CD4-positive, alpha-beta T cell treated with Interleukin-2 at 100 ng/mL for 4 hours (primary cell): ENCODE data around the gene ITGB5.
A peak's percentile ranks its signal among the peaks of the same experiment; 100 is the strongest.
"Not testable (repeated sequence)": the region's sequence is repeated elsewhere in the genome, so short reads cannot be mapped to it uniquely, and the experiment has no call there.

Experiments
- DNase-seq: peaks from one replicate; pipeline ENCODE4 v3.0.0-alpha.2; 2020; ENCODE audit warnings: low spot score

ITGB5 gene

GRCh38 chr3:124834723-124835718 is 52.1 kb downstream of the ITGB5 start:
- DNase-seq, result peak; percentile 48

- no peak for DNase-seq
These were observed 53.3 kb downstream of the ITGB5 start for GRCh38 chr3:124833710-124834332.

DNA sequence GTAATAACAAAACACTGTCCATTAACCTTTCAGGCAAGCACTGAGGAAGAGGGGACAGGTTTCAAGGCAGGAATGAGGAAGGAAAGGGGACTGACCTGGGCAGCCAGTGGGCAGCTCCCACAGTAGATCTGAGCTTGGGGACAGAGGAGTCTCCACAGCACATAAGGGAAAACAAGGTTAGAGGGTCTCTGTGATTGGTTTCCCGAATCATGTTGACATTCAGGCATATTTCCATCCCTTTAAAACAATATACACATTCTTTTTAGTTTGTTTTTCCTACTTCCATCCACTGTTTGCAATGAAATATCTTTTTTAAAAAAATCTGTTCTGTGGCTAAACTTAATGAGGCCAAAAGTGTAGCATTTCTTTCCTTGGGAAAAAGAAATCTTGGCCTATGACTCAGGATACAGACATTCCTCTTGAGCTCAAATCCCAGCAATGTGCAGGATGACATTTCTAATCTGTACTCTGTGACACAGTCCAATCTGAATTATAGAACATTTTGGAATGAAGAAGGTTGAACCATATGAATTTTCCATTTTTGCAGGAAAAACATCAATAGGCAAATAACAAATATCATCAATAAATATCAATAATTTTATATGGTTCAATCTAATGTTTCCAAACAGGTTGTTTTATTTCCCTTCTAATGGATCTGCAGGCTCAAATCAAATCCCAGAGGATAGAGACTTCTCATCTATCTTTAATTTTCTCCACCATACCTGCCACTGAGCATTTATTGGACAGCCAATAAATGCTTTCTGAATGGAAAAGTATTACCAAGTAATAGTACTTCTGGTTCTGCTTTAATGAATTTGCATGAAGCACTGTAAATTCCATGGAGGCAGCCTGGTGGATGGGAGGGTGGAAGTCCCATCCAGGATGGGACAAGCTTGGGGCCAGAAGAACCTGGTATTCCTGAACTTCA is 54.1 kb downstream of the ITGB5 start:
- no peak for DNase-seq

- no peak for DNase-seq
These were observed 55.5 kb downstream of the ITGB5 start for GRCh38 chr3:124831628-124832199.

GRCh38 chr3:124829819-124830554 is 57.2 kb downstream of the ITGB5 start:
- DNase-seq, result no peak

- no peak for DNase-seq
These were observed 57.9 kb downstream of the ITGB5 start for GRCh38 chr3:124829178-124829818.

GRCh38 chr3:124827476-124828206 is 59.5 kb downstream of the ITGB5 start:
- DNase-seq, result not testable (repeated sequence)

DNA sequence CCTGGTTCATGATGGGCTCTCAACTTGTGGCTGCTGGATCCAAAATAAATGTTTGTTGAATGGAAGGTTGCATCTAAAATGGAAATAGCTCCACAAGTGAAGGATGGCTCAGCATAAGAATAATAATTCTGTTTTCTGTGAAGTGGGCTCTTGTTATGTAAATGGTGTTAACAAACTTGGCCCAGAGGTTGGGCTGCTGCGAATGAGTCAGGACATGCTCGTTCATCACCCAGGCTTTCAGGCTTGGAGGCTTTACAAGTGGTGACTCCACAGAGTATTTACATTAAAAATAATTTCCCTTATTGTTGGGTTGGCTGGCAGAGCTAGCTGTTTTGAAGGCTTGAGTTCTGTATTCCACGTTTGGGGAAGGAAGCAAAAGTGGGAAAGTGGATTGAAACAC is 60.5 kb downstream of the ITGB5 start:
- no peak for DNase-seq

DNA sequence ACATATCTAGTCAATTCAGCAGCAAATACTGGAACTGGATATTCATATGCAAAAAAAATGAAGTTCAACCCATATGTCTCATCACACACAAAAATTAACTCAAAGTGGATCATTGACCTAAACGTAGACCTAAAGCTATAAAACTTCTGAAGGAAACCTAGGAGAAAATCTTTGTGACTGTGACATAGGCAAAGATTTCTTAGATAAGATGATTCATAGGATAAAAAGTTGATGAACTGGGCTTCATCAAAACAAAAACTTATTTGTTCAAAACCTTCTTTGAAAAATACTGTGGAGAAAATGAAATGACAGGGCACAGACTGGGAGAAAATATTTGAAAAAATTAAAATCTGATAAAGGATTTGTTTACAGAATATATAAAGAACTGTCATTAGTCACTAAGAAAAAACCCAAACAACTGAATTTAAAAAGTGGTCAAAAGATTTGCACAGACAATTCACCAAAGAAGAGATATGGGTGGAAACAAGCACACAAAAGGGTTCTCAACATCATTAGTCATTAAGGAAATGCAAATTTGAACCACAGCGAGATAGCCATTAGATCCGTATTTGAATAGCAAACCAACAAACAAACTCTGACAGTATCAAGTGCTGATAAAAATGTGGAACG is 62.8 kb downstream of the ITGB5 start:
- DNase-seq, result no peak

GRCh38 chr3:124823648-124824047 is 63.5 kb downstream of the ITGB5 start:
- no peak for DNase-seq

DNA sequence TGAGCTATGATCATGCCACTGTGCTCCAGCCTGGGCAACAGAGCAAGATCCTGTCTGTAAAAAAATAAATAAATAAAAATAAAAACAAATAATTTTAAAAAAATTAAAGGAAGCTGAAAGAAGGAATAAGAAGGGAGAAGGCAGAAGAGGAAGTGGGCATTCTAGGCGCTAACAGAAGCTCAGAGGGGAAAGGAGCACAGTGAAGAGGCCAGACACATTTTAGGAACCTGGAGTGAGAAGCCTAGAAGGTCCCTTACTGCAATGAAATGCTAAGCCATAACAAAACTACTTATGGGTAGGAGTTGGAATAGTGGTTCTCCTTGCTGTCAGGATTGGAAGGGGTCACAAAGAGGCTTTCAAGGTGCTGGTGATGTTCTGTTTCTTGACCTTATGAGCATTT is 64.0 kb downstream of the ITGB5 start:
- no peak for DNase-seq

- DNase-seq, result no peak
These were observed 65.8 kb downstream of the ITGB5 start for GRCh38 chr3:124821356-124821755.

DNA sequence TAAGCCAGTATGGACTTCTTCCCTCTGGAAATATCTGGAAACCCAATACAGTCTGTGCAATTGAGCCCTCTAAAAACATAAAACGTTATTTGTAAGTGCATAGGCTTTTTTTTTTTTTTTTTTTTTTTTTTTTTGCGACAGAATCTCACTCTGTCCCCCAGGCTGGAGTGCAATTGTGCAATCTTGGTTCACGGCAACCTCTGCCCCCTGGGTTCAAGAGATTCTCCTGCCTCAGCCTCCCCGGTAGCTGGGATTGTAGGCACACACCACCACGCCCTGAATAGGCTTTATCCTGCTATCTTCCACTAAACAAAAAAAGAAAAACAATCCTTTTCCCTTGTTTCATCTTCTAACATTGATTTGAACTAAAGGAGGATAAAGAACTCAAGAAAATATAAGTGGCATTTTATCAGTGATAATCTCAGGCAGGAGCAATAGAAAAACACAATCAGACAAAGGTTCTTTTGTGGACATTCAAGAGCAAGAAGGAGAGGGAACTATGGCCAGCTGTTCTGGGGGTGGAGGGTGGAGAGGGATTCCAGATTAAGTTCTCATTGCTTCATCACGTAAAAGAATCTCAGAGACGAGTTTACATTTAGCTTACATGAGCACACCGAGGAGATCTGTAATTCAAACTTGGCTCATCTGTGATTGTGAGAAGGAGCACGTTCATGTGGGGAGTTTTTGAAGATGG is 68.6 kb downstream of the ITGB5 start:
- DNase-seq, result no peak

- no peak for DNase-seq
These were observed 70.1 kb downstream of the ITGB5 start for GRCh38 chr3:124817079-124817478.

DNA sequence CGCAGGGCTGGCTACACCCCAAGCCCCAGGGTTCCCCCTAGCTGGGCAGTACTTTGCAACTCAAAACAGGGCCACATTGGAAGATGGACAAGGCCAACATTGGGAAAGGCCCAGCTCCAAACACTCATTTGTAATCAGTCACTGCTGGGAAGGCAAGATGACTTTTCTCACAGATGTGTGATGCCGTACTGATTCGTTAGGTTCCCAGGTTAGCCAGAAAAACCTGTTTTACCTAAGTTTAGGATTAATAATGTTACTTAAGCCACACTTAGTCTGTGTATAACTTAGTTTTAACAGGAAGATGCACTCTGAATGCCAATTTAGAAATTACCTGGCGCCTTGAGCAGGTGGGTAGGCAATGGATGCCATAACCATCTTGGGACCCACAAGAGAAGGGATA is 71.0 kb downstream of the ITGB5 start:
- DNase-seq, result no peak

GRCh38 chr3:124815781-124816180 is 71.4 kb downstream of the ITGB5 start:
- no peak for DNase-seq

GRCh38 chr3:124814620-124815421 is 72.3 kb downstream of the ITGB5 start:
- no peak for DNase-seq

GRCh38 chr3:124813541-124813940 is 73.6 kb downstream of the ITGB5 start:
- DNase-seq, result no peak
